HG02885 (cell line): Measurements from ENCODE around the gene S100A3.
"Not testable (repeated sequence)": the region's sequence is repeated elsewhere in the genome, so short reads cannot be mapped to it uniquely, and the experiment has no call there.

Experiments
- ATAC-seq: cut with Tn5 transposase; IDR thresholded peaks from one replicate; pipeline ENCODE4 v1.9.1; 2021; ENCODE audit warnings: mild to moderate bottlenecking; ENCODE audit not compliant: unreplicated experiment, poor library complexity

S100A3 gene, protein sequence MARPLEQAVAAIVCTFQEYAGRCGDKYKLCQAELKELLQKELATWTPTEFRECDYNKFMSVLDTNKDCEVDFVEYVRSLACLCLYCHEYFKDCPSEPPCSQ

DNA sequence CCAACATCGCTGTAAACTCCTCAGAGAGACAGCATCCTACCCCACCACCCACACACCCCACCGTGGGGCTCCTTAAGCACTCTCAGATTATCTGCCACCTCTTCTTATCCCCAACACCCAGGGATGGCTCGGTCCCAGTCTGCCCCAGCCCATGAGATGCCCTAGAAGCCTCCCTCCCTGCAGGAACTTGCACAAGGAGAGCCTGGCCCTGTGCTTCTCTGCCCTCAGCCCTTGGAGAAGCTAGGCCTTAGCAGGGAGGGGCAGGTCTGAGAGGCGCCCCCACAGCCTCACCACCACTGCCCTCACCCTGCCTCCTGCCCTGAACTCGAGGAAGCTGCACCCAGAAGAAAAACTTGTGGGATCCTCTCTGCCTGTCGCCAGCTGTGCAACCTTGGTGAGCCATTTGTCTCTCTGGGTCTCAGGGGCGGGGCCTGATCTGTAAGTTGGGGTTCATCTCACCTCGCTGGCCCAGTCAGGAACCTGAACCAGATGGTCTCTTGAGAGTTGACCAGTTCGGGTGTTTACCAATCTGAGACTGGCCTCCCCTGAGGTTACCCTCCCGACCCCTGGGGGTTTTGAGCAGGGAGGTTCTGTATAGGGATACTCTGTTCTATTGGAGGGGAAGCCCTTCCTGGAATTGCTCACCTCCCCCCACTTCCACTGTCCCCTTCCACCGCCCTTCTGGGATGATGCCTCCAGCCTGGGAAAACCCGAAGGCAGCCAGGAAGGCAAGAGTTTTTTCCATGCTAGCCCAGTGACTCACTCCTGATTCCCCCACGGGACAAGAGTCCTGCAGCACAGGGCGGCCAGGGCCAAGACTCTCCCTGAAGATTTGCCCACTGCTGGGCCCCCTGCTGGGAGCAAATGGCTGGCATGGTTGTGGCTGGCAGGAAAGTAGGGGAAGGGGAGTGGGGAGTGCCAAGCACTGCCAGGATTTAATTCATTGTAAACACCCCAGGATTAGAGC, at the start of gene S100A3:
Gene S100A3 (minus strand): TSS at position 537 of the 967 bp plus-strand sequence. CDS start 773 bp downstream, outside the sequence.
- ATAC-seq = no peak

DNA sequence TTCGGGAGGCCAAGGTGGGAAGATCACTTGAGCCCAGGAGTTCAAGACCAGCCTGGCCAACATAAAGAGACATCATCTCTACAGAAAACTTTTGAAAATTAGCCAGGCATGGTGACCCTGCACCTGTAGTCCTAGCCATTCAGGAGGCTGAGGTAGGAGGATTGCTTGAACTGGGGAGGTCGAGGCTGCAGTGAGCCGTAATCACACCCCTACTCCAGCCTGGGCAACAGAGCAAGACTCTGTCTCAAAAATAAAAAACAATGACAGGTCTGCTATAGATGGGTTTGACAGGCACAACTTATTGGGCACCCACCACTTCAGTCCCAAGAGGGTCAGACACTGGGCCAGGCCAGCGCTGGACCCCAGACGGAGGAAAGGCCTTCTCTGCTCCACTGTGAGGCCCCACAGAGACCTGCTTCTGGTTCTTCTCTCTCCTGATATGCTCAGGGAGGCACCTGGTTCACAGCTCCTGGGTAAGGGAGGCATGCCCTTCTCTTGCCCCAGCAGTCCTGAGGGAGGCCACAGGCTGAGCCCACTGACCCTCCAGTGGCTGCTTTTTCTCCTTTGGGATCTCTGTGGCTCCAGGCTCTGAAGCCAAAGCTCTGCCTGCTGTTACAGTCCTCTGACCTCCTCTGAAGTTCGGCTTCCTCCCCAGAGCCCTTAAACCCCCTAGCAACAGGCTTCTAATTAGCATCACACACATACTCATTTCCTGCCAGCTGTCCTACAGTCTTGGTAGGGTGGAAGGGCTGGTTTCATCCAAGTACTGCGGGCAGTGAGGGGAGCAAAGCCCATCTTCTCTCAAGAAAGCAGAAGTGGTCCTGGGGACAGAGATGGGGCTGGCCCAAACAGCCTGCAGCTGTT, 49.5 kb upstream of the S100A3 start:
- peak; percentile 94 for ATAC-seq

GRCh38 chr1:153597206-153597605, 48.1 kb upstream of the S100A3 start:
- no peak for ATAC-seq

GRCh38 chr1:153592748-153593147, 43.7 kb upstream of the S100A3 start:
- no peak for ATAC-seq

- no peak for ATAC-seq
These were observed 39.4 kb upstream of the S100A3 start for GRCh38 chr1:153588482-153588881.

DNA sequence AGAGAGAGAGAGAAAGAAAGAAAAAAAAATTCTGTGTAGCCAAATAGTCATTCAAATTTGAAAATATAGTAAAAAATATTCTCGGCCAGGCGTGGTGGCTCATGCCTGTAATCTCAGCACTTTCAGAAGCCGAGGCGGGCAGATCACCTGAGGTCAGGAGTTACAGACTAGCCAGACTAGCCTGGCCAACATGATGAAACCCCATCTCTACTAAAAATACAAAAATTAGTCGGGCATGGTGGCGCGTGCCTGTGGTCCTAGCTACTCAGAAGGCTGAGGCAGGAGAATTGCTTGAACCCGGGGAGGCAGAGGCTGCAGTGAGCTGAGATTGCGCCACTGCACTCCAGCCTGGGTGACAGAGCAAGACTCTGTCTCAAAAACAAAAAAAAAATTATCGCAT, 39.0 kb upstream of the S100A3 start:
- not testable (repeated sequence) for ATAC-seq

DNA sequence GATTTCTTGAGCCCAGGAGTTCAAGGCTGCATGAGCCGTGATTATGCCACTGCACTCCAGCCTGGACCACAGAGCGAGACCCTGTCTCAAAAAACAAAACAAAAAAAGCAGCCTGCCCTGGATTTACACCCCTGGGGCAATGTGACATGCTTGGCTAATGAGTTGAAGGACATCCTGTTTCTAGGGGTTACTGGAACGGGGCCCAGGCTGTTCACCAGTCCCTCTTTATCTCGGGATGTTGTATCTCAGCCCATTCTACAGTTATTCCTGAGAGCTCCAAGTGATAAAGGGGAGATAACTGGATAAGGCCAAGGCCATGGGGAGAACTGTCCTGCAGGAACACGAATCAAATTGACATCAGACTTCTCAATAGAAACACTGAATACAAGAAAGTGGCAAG, 38.3 kb upstream of the S100A3 start:
- no peak for ATAC-seq

DNA sequence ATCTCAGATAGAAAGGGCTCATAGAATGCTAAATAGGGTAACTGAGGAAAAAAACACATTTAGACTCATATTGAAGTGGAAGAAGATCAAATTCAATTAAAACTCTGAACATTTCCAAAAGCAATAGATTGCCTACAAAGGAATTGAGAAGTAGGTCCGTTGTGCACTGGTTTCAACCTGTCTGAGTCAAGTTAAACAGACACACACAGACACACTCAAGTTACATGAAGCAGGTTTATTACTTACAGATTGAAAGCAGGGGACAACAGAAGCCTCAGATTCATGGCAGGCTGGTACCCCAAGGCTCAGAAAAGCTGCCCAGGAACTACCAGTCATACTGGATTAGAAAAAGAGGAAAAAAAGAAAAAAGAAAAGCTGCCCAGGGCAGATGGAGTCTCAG, 37.3 kb upstream of the S100A3 start:
- ATAC-seq = no peak

GRCh38 chr1:153585006-153585405, 35.9 kb upstream of the S100A3 start:
- ATAC-seq = no peak

DNA sequence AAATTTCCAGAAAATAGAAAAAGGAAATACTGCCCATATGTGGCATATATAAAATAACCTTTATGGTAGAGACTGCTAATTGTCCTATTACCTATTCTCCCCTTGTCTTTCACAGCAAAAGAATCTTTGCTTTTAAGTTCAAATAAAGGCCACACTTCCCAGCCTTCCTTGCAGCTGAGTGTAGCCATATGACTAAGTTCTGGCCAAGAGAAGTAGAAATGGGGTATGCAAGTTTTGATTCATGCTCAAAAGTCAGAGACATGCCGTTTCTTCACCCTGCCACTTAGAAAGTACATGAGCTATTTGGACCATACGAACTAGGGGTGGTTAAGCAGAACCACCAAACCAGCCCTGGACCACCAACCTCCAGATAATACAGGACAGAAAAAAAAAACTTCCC, 34.9 kb upstream of the S100A3 start:
- no peak for ATAC-seq

- not testable (repeated sequence) for ATAC-seq
These were observed 34.5 kb upstream of the S100A3 start for GRCh38 chr1:153583514-153583913.

GRCh38 chr1:153582836-153583235, 33.8 kb upstream of the S100A3 start:
- not testable (repeated sequence) for ATAC-seq

DNA sequence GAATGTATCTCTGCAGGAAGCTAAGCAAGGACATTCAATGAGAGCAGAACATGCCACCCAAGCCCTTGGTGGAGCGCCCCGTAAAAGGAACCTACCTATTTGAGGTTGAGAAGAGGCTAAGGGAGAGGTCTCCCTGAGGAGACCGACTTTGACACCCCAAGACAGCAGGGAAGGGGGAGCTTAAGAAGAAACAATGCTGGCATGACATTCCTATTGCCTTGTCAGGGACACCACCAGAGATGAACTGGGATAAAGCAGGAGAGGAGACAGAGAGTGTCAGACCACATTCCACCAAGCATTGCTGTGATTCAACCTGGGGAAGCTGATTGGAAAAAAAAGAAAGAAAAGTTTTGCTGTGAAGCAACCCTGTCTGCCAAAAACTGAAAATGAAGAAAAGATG, 29.9 kb upstream of the S100A3 start:
- ATAC-seq = no peak

GRCh38 chr1:153578490-153578889, 29.4 kb upstream of the S100A3 start:
- no peak for ATAC-seq

DNA sequence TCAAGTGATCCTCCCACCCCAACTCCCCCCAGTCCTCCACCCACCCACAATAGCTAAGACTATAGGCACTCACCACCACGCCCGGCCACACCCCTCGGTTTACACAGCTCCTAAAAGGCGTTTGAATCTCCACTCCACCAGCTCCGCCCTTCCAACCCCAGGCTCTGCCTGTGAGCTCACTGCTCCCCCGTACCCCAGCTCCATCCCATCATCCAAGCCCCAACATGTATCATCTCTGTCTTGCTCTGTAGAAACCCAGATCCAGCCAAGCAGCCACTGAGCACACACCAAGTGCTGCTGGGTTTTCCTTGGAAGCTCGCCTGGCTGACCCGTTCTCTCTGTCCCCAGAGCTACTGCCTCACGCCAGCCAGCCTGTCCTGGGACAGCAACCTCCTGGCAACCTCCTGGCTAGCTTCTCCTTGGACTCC, 28.6 kb upstream of the S100A3 start:
- ATAC-seq = no peak

DNA sequence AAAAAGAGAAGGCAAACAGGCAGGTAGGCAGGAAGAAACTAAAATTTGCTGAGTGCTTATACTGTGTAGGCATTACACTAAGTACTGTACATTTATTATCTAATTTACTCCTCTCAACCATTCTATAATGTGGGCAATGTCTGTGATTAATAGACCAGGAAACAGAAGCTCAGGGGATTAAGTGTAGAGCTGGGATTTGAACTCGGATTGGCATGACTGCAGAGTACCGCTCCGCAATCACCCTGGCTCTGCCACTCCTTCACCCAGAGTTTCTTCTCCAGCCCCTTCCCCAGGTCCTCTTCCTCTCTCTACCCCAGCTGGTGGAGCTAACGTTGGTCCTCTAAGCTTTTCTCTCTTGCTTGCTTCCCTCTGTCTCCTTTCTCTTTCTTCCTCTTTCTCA, 28.1 kb upstream of the S100A3 start:
- ATAC-seq = no peak

DNA sequence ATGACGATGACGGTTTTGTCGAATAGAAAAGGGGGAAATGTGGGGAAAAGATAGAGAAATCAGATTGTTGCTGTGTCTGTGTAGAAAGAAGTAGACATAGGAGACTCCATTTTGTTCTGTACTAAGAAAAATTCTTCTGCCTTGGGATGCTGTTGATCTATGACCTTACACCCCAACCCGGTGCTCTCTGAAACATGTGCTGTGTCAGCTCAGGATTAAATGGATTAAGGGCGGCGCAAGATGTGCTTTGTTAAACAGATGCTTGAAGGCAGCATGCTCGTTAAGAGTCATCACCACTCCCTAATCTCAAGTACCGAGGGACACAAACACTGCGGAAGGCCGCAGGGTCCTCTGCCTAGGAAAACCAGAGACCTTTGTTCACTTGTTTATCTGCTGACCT, 26.4 kb upstream of the S100A3 start:
- ATAC-seq = not testable (repeated sequence)

DNA sequence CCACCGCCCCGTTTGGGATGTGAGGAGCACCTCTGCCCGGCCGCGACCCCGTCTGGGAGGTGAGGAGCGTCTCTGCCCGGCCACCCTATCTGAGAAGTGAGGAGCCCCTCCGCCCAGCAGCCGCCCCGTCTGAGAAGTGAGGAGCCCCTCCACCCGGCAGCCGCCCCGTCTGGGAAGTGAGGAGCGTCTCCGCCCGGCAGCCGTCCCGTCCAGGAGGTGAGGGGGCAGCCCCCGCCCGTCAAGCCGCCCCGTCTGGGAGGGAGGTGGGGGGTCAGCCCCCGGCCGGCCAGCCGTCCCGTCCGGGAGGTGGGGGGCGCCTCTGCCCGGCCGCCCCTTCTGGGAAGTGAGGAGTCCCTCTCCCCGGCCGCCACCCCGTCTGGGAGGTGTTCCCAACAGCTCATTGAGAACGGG, 26.0 kb upstream of the S100A3 start:
- ATAC-seq = not testable (repeated sequence)

DNA sequence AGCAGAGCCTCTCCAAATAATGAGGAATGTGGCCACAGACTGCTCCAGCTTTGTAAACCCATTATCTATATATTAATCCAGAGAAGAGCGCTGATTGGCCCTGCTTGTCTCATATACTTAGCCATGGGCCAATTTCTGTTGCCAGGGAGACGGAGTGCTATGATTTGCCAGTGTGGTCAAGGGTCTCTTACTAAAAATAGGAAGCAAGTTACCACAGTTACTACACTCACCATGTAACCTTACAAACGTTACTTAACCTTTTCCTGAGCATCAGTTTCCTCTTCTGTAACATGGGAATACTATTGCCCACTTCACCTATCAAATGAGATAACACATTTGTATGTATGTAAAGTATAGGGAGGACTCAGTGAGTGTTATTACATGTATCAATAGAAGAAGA, 24.3 kb upstream of the S100A3 start:
- no peak for ATAC-seq

GRCh38 chr1:153572569-153573015, 23.5 kb upstream of the S100A3 start:
- no peak for ATAC-seq

GRCh38 chr1:153571706-153572105, 22.6 kb upstream of the S100A3 start:
- ATAC-seq = no peak
